Neural crest cell (in vitro differentiated cells): ENCODE results near the gene NHSL2. TPM values are rescaled to one million over a fixed set of nuclear protein-coding genes. Genes with fewer than 3 reads are reported as not detected.

Experiments
- DNase-seq: peaks from one replicate; pipeline ENCODE4 v3.0.0; 2021; ENCODE audit warnings: low read depth, mixed read lengths, low spot score
- H3K27ac Mint-ChIP-seq: one replicate; pipeline ENCODE4 v1.8.0; 2021; ENCODE audit warnings: mild to moderate bottlenecking, mixed read lengths; ENCODE audit not compliant: unreplicated experiment
- H3K27me3 Mint-ChIP-seq: 2 replicates; pipeline ENCODE4 v1.8.0; 2021; ENCODE audit warnings: low read depth, mild to moderate bottlenecking, mixed read lengths
- H3K36me3 Mint-ChIP-seq: 2 replicates; pipeline ENCODE4 v1.8.0; 2021; ENCODE audit warnings: low read depth, mild to moderate bottlenecking, mixed read lengths
- H3K4me1 Mint-ChIP-seq: 2 replicates; pipeline ENCODE4 v1.8.0; 2021; ENCODE audit warnings: mixed read lengths
- H3K4me3 Mint-ChIP-seq: one replicate; pipeline ENCODE4 v1.8.0; 2021; ENCODE audit warnings: mild to moderate bottlenecking, mixed read lengths
- H3K9me3 Mint-ChIP-seq: 2 replicates; pipeline ENCODE4 v1.8.0; 2021; ENCODE audit warnings: mixed read lengths
- total RNA-seq: library from RNA; stranded (reverse); gene quantifications from 2 replicates; pipeline ENCODE4 v1.2.1, GENCODE V29; 2021
- TF ChIP-seq, protein P1 (sequence below): fragments of 200-600 bp; sonication (generic); conservative IDR thresholded peaks from 2 replicates; pipeline ENCODE4 v1.5.0; 2021; ENCODE audit warnings: antibody characterized with exemption, mild to moderate bottlenecking

The NHSL2 gene
- total RNA-seq, 1 donor from 2014 or later = 9.9 TPM

DNA sequence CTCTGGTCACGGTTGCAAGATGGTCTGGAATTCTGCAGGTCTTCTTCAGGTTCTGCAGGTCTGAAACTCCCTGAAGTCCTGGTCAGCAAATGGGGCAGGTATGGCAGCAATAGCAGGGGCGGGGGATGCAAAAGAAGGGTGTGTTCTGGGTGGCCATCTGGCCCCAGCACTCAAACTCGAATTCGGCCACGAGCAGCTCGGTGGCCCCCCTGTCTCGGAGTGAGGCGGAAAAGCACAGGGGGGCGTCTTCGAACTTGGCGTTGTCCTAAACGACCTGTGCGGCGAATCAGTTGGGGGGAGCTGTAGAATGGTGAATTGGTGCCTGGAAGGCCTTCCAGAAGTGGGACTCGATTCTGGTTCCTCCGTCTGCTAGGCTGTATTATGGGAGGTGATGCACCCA is 219.0 kb downstream of the NHSL2 start:
- Mint-ChIP-seq H3K9me3 (peaks cover 6% of the 10 kb centered on the region), H3K4me1 (peaks cover 51% of the 10 kb centered on the region), H3K4me3 (peak overlapping the region; percentile 79), H3K36me3 (peaks cover 24% of the 10 kb centered on the region), H3K27me3 (peaks cover 2% of the 10 kb centered on the region), H3K27ac (no peak overlapping the region)
- no peak for DNase-seq
- TF ChIP-seq, protein P1, sequence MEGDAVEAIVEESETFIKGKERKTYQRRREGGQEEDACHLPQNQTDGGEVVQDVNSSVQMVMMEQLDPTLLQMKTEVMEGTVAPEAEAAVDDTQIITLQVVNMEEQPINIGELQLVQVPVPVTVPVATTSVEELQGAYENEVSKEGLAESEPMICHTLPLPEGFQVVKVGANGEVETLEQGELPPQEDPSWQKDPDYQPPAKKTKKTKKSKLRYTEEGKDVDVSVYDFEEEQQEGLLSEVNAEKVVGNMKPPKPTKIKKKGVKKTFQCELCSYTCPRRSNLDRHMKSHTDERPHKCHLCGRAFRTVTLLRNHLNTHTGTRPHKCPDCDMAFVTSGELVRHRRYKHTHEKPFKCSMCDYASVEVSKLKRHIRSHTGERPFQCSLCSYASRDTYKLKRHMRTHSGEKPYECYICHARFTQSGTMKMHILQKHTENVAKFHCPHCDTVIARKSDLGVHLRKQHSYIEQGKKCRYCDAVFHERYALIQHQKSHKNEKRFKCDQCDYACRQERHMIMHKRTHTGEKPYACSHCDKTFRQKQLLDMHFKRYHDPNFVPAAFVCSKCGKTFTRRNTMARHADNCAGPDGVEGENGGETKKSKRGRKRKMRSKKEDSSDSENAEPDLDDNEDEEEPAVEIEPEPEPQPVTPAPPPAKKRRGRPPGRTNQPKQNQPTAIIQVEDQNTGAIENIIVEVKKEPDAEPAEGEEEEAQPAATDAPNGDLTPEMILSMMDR = no peak

DNA sequence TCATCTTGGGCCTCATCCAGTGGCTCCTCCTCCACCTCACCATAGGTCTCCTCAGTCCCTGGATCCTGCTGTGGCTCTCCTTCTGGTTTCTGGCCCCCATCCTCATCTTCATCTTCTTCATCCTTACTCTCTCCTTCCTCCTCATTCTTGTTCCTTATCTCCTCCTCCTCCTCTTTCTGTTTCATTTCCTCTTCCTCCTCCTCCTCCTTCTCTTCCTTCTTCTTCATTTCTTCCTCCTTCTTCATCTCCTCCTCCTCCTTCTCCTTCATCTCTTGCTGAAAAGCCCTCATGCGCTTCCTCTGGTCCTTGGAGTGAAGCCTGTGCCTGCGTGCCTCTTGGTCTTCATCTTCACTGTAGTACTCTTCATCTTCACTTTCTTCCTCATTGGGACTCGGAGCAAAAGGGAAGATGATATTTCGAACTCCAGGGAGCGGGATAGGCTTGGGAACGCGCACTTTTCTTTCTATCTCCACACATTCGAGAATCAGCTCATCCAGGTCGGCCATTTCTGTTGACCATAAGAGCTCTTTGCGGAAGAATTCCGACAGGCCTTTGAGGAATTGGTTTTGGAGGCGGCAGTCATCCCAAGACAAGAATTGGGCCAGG is 219.6 kb downstream of the NHSL2 start:
- Mint-ChIP-seq H3K9me3 (peaks cover 8% of the 10 kb centered on the region), H3K4me1 (peaks cover 45% of the 10 kb centered on the region), H3K27me3 (peaks cover 2% of the 10 kb centered on the region)

DNA sequence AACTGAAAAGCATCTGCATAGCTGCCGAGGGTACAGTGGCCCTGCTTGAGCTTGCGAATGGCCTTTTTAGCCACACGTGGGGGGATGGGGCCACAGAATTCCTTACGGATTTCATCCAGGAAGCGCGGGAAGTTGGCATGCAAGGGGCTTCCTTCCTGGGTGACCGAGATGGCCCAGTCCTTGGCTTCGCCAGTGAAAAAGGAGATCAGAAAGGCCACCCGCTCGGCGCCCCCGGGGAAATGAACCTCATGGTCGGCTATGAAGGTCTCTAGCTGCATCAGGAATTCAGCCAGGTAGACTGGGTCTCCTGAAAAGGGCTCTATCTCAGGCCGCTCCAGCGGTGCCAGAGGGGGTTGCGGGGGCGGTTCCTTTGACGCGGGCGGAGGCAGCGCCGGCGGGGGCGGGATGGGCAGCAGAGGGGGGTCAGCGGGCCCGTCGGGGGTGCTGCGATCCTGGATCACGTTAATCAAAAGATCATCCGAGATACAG is 220.2 kb downstream of the NHSL2 start:
- Mint-ChIP-seq H3K27me3 (peaks cover 2% of the 10 kb centered on the region), H3K27ac (no peak overlapping the region), H3K4me1 (peaks cover 42% of the 10 kb centered on the region), H3K9me3 (peaks cover 8% of the 10 kb centered on the region), H3K4me3 (peak overlapping the region; percentile 61), H3K36me3 (peaks cover 30% of the 10 kb centered on the region)
- TF ChIP-seq, protein P1 = no peak
- no peak for DNase-seq

More for the DNA sequence above, 219.6 kb downstream of the NHSL2 start:
- Mint-ChIP-seq H3K27ac (no peak overlapping the region), H3K4me3 (peak overlapping the region; percentile 61), H3K36me3 (peaks cover 30% of the 10 kb centered on the region)
- TF ChIP-seq, protein P1 = no peak
- no peak for DNase-seq

DNA sequence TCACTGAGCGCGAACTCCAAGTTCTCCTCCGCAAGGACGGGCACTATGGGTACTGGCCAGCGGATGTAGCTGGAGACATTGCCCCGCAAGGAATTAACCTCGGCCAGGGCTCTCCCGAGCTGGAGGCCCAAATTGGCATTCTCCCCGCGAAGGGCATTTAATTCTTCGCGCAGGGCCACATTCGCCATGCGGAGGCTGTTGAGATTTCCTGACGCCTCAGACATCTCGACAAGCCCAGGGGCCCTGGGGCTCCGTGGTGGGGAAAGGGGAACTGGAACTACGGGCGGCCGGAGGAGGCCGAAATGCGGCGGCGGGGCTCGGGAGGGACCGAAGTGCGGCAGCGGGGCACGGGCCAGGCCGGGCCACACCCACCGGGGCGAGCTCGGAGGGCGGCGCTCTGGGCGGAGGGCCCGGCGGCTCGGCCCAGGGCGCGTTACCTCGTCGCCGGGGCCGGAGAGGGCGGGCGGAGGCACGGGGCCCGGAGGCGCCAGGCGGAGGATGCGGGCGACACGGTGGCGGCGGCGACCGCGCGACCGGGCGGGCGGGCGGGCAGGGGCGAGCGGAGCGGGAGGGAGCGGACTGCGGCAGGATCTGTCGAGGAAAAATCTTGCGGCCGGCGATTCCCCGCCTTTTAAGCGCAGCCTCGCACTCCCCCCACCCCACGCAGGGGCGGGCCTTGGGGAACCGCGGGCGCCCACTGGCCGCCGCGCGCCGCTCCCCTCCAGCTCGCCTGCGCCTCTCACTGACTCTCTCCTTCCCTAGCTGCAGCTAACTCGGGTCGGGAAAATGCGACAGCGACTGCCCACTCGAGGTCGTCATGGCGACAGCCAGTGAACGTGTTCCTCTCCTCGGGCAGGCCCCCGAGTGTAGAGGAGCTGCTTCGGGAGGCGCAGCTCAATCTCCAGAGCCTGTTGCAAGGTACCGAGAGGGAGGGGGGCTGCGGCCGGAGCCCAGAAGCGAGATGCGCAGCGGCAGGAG is 221.0 kb downstream of the NHSL2 start, which contains the start of gene RTL5:
Gene RTL5, minus strand, starts transcription at position 599 of the 978 bp plus-strand sequence.
- peak; percentile 66 for DNase-seq
- H3K27ac Mint-ChIP-seq = peak within 1 kb of the TSS; percentile 68
- peak within 1 kb of the TSS; percentile 83 for H3K4me3 Mint-ChIP-seq
- peaks cover 8% of the 10 kb centered on the region for H3K9me3 Mint-ChIP-seq
- peaks cover 2% of the 10 kb centered on the region for H3K27me3 Mint-ChIP-seq
- H3K36me3 Mint-ChIP-seq = peaks cover 32% of the 10 kb centered on the region
- H3K4me1 Mint-ChIP-seq = peaks cover 38% of the 10 kb centered on the region
- TF ChIP-seq, protein P1 = no peak

DNA sequence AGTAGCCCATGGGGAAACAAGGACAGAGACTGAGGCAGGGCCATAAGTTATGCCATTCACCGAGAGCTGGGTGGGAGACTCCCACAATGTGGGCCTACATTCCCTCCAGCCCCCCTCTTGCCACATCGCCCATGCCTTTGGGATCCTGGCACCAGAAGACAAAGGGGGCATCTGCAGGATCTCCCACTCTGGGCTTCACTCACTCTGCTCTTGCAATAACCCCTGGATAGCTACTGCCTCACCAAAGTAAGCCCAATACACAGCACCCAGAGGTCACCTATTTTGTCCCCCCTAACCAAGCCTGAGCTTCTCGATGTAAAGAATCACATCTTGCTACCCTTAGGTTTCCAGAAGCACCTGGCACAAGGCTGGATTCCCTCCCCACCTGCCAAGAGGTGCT is 221.8 kb downstream of the NHSL2 start:
- peaks cover 34% of the 10 kb centered on the region for H3K36me3 Mint-ChIP-seq
- TF ChIP-seq, protein P1 = no peak
- peak overlapping the region; percentile 83 for H3K4me3 Mint-ChIP-seq
- H3K27me3 Mint-ChIP-seq = peaks cover 2% of the 10 kb centered on the region
- no peak for DNase-seq
- peak overlapping the region; percentile 35 for H3K27ac Mint-ChIP-seq
- peaks cover 34% of the 10 kb centered on the region for H3K4me1 Mint-ChIP-seq
- H3K9me3 Mint-ChIP-seq = peaks cover 8% of the 10 kb centered on the region
